Muscle of arm (tissue), 12 donors: ENCODE measurements around the gene SLCO4A1. TPM values are rescaled to one million over a fixed set of nuclear protein-coding genes. Genes with fewer than 3 reads are reported as not detected.

Experiments
- DNase-seq: peaks from one replicate; pipeline ENCODE4 v3.0.0-alpha.2; 2013
- polyA plus RNA-seq, 12 donors: library from polyadenylated mRNA; unstranded; fragments of 120-200 nt; gene quantifications; one replicate each; pipeline ENCODE4 v1.2.1, GENCODE V29; 2013; ENCODE audit not compliant: insufficient read length in 12 of 12

The SLCO4A1 gene
- polyA plus RNA-seq, 12 donors, result 0.34 to 2.1 (median 0.60) TPM; not detected in 2

DNA sequence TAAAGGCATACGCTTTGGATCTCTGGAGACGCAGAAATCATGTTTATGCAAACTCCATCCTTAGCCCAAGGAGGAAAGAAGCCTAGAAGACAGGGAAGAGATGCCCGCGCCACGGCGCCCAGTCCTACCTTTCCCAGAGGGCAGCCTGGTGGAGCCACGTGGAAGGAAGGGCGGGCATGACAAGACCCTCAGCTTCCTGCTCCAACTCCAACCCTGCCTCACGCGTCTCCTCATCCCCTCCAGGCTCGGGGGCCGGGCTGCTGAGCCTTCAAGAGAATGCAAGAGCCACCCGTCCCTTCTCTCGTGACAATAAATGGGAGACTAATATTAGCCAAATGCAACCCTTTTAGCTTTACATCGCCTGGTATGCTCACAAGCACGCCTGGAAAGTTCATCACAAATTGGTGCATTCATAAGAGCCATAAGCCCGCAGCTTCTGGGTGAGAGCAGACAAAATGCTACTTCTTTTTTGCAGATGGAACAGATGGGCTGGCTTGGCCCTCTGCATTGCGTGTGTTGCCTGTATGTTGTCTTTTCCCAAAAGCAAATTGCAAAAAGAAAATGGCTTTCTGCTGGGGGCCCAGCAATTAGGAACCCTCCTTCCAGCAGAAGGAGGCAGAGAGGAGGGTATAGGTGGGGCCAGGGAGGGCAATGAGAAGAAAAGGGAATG lies 58.1 kb downstream of the SLCO4A1 start:
- DNase-seq, result no peak

DNA sequence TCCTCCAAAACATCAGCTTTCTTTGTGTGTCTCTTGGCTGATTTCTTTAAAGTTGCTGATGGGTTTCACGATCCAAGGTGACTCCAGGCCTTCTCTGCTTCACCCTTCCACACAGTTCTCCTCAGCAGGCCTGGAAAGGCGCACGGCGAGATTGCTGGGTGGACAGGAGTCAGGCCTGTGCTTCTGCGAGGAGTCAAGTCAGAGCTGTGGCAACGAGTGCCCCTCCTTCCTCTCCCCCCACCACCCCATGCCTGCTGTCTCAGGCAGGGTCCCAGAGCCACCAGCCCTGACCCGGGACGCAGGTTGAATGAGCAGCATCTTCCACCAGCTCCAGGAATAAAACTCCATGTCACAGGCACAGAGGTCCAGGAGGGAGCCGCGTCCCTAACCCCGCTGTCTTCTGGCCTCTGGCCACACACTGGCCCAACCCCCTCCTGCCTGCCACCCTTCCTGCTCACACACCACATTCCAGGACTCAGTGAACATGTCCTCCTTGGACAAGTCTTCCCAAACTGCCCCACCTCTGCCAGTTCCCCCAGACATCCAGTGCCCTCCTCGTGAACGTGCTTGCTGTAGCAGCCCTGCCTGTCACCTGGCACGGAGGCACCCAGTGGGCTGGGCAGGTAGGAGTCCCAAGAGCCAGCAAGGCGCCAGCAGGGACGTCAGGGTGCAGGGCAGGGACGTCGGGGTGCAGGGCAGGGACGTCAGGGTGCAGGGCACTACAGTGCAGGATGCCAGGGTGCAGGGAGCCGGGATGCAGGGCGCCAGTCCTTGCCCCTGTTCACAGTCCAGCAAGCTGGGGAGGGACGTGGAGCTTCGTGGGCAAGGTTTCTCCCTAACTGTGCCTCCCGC lies 59.1 kb downstream of the SLCO4A1 start:
- DNase-seq, result no peak

DNA sequence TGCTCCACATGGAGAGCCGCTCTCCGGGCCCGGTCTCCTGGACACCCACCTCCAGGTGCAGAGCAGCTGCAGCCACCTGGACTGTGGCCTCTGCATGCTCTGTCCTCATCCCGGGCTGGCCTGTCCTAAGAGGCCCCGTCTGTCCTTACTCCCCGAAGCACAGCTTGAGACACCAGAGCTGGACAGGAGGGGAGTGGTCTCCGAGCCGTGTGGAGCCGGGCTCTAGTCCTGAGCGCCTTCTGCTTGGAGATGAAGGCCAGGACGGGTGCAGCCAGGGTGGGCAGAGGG lies 59.7 kb downstream of the SLCO4A1 start:
- no peak for DNase-seq

DNA sequence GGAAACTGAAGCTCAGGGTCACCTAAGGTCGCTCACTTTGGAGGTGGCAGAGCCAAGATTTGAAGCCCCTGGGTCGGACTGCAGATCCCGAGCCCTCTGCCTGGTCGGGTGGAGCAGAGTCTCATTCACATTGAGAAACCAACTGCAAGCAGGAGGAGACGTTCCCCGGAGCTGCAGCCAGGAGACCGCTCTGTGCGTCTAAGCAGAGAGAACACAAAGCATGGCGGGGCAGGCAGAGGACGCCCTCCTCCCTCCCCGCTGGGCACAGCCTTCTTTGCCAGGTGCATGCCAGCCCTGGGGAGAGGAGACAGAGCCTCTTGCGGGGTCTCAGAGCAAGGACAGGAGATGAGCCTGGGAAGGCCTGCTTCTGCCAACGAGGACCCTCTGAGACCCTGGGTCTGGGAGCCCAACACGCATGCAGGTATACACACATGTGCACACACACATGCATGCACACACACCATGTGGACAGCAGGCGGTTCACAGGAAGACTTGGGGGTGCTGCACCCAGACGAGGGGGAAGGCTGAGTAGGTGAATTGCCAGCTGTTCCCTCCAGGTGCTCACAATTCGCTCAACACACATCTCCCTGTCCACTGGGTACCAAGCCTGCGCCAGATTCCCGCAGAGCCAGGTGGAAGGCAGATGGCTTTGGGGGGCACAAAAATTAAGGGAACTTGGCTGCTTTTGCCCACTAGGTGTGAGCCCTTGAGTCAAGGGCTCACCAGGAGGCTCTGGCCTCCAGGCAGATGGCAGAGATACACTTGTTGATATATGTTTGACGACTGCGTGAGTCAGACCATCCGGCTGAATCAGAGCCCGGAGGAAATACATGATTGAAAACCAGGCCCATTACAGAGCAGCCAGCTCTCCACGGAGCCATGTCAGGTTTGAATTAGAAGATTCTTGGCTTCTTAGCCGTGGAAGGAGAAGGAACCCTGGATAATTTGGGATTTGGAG lies 60.9 kb downstream of the SLCO4A1 start:
- DNase-seq, result no peak

DNA sequence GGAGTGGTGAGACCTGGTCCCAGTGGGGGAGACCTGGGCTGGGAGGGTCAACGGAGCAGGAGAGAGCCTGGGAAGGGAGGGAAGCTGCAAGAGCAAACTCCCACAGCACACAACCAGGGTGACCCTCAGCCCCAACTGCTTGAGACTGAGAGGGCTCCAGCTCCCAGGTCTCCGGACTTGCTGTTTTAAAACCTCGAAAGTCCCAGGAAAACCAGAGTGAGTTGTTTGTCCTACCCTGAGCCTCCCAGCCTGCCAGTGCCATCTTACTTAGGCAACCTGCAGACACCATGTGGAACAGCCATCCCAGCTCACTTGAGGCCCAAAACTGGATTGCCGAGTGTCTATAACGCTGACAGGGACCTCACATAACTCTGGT lies 61.5 kb downstream of the SLCO4A1 start:
- no peak for DNase-seq

DNA sequence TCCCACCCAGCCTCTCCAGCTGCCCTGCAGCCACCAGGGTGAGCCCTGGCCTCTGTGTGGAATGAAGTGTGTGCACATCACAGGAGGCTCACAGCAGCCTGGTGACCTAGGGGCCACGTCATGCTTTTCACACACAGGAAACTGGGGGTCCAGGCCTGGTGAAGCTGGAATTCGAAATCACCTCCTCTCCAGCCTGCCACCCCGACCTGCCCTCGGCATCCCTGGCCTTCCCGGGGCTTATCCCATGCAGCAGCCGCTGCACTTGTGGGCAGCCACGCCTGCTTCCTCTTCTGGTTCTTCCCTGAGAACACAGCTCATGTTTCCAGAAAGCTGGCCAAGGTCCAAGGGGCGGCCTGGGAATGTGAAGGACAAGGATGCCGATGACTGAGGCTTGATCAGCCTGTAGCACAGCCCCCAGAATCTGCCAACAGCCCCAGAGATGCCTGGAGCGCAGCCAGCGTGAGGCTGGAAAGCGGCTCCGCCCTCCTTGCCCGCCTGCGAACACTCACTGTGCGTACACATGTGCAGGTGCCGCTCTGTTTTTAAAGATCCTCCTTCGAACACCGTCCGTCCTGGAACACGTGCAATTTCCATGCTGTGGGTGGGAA lies 62.1 kb downstream of the SLCO4A1 start:
- peak; percentile 87 for DNase-seq

DNA sequence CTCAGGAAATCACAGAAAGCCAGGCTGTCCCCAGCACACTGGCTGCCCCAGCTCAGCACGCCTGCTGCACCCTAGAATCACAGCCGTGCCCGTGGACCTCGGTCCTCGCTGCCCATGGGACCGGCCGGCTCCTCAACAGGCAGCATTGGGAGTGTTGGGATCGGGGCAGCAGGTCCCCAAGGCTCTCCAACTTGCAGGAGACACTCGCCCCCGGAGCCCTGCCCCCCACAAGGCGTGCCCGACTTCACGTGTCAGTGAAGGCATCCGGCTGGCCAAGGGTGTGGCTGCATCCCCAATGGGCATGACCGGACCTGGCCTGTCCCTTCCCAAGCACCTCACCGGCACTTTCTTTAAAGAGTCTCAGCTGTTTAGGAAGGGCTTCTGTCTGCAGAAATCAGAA lies 63.3 kb downstream of the SLCO4A1 start:
- no peak for DNase-seq

DNA sequence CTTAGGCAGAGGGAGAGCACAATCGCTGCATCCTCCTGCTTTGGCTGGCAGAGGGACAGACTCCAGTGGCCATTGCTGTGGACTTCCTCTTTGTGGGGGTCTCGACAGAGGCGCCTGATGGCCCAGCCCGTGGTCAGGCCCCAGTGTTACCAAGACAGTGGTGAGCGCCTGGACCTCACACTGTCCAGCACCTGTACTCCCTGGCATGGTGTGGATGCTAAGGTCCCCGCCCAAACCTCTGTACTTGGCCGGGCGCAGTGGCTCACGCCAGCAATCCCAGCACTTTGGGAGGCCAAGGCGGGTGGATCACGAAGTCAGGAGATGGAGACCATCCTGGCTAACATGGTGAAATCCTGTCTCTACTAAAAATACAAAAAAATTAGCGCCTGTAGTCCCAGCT lies 64.0 kb downstream of the SLCO4A1 start:
- no peak for DNase-seq

DNA sequence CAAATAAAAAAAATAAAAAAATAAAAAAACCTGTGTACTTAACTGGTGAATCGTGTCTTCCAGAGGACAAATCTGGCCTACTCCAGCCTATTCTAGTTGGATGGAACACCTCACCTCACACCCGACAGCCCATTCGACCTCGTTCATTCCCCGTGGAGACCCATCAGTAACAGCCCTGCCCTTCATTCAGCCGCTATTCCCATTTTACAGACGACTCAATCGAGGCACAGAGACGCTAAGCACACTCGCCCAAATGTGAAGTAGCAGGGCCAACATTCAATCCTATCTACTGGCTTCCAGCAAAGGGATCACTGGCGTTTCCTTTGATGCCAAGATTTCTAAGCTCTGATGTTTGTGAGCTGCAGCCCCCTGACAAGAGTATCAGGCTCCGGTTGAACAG lies 64.6 kb downstream of the SLCO4A1 start:
- no peak for DNase-seq

DNA sequence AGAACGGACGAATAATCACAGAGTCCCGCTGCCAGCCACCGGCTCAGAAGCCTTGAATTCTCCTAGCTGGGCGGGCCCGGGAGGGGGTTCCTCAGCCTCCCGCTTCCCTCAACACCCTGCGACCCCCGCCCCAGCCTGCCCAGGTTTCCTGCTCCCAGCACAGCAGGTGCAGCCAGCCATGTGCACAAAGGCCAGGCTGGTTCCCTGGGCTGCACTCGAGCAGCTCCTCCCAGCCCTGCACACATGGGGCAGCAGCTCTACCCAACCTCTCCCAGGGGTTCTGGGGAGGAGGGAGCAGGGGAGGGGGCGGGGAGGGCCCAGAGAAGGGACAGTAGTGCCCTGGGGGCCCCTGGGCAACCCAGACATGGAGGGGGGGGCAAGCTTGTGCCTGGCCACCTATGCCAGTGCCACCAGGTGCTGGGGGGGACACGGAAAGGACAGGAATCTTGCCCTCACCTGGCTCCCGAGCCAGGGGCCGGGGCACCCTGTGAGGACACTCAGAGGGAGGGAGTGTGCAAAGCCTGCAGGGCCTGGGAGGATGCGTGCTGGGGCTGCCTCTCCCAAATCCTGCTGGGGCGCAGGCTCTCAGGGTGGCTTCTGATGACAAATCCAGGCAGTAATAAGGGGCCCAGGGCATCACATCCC lies 65.1 kb downstream of the SLCO4A1 start:
- DNase-seq, result no peak

DNA sequence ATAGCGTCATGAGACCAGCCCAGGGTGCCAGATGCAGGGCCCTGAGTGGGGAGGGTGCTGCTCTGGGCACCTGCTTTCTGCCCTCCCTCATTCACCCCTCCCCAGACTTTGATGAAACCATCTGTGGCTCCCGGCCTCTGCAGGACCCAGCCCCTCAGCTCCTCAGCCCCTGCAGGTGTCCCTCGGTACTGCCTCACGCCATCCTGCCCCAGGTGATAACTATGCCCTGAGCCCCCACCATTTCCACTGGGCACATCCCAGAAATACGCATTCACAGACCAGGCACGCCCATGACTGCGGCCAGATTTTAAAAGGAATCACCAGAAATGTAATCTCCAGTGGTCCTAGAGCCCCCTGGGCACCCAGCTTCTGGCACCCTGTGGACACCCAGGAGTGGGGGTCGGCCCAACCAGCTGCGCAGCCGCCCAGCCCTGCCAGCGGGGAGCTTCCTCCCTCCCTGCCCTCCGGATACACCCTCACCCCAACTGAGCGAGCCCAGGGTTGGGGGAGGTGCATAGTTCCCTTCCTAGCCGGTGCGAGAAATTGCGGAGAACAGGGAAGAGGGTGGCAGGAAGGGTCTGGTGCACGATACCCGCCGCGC lies 65.7 kb downstream of the SLCO4A1 start:
- no peak for DNase-seq

DNA sequence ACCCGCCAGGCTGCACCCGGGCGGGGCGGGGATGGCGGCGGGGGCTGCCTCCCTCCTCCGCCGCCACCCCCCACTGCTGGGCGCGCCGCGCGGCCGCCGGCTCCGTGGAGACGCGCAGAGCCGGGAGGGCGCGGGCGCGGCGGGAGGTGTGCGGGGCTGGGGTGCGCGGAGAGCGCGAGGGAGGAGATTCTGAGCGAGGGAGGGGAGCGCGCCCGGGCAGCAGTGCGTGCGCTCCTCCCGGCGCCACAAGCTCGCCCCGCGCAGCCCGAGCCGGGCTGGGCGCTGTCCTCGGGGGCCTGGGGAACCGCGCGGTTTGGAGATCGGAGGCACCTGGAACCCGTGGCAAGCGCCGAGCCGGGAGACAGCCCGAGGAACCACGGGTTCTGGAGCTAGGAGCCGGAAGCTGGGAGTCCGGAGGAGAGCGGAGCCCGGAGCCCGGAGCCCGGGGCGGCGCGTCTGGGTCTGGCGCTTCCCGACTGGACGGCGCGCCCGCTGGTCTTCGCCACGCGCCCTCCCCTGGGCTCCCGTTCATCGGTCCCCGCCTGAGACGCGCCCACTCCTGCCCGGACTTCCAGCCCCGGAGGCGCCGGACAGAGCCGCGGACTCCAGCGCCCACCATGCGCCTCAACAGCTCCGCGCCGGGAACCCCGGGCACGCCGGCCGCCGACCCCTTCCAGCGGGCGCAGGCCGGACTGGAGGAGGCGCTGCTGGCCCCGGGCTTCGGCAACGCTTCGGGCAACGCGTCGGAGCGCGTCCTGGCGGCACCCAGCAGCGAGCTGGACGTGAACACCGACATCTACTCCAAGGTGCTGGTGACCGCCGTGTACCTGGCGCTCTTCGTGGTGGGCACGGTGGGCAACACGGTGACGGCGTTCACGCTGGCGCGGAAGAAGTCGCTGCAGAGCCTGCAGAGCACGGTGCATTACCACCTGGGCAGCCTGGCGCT lies 66.6 kb downstream of the SLCO4A1 start, which contains the start of gene NTSR1:
TSS of gene NTSR1 (plus strand) at position 246 of the 946 bp plus-strand sequence. CDS start at position 618, 372 bp downstream.
- DNase-seq, result no peak

DNA sequence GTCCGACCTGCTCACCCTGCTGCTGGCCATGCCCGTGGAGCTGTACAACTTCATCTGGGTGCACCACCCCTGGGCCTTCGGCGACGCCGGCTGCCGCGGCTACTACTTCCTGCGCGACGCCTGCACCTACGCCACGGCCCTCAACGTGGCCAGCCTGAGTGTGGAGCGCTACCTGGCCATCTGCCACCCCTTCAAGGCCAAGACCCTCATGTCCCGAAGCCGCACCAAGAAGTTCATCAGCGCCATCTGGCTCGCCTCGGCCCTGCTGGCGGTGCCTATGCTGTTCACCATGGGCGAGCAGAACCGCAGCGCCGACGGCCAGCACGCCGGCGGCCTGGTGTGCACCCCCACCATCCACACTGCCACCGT lies 67.2 kb downstream of the SLCO4A1 start:
- DNase-seq, result no peak

DNA sequence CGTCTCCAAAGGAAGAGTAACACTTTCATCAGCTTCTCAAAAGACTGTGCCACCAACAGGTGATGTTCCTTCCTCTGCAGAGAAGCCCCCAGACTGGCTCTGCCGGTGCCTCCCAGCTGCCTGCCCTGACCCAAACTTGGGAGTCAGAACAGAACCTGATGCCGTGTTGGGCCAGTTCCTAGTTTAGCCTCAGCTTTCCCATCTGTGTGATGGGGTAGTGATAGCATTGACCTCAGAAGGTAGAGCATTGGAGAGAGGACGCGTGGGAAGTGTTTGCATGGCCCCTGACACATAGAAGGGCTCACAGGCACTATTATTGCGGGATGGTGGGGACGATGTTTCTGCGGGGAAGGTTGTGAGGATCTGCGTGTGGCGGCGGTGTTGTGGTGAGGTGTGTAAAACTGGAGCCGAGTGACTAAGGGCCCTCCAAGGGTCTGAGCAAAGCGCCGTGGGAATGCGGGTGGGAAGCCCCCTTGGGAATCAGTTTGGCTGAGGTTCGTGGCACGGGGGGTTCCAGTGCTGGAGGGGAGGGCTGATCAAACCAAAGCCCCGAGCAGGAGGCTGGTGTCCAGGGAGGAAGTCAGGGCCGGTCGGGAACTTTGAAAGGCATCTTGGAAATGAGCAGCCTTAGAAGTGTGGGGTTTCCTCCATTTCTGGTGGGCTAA lies 68.0 kb downstream of the SLCO4A1 start:
- DNase-seq, result no peak

DNA sequence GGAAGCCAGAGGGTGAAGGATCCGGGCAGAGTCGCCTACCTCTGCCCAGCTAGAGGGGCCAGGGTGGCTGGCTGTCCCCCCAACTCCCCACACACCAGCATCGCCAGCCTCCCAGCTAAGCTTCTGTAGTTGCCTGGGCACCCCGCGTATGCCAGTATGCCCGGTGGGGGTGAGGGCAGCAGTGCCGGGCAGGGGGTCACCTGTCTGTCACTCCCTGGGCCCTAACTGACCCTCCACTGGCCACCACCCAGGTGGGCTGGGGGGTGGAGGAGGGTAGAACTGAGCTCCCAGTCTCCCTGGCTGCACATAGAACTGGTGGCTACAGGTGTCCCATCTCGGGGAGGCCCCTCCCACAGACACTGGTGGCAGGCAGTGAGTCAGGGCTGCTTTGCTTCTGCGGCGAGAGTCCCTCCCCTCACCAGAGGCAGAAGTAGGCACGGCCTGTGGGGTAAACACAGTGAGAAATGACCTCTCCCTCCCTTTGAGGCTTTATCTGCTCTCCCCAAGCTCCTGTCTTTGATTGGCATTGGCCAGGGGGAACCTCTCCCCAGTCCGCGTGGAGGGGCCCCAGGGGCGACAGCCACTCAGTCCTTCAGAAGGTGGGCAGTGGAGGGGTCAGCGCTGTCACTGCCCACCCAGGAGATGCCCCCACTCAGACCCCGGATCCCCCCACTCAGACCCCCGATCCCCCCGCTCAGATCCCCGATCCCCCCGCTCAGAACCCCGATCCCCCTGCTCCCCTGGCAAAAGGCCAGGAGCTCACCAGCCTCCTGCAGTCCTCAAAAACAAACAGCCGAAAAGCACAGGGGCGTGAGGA lies 68.8 kb downstream of the SLCO4A1 start:
- DNase-seq, result no peak

DNA sequence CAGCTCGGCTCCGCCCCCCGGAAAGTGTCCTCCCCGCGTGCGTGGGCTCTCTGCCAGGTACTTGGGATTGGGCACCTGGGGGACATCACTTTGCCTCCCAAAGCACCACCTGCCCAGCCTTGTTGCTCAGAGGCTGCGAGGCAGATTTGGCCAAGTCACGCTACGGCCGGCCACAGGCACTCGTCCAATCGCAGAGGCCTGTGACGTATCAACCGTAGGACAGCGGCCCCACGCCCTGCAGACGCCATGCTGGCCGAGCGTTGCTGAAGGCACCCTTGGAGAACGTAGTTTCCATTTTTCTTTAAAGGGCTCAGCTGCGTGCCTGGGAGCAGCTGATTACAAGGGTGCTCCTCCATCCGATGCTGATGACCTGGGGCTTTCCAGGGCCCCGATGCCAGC lies 69.4 kb downstream of the SLCO4A1 start:
- DNase-seq, result no peak

DNA sequence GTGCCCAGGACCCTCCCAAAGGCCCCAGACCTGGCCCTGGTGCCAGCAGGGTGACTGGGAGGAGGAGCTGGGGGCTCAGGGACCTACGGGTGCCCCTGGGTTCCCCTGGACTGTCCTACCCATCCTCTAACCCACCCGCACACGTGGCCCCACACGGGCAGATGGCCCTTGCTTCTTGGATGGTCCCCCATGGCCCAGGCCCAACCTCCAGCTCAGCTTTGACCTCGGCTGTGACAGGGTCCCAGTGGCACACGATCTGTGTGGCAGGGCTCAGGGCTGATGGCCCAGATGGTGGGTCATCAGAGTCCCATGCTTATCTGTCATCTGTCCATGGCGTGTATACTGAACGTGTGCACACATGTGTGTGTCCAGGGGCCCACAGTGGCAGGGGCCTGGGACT lies 70.3 kb downstream of the SLCO4A1 start:
- no peak for DNase-seq

DNA sequence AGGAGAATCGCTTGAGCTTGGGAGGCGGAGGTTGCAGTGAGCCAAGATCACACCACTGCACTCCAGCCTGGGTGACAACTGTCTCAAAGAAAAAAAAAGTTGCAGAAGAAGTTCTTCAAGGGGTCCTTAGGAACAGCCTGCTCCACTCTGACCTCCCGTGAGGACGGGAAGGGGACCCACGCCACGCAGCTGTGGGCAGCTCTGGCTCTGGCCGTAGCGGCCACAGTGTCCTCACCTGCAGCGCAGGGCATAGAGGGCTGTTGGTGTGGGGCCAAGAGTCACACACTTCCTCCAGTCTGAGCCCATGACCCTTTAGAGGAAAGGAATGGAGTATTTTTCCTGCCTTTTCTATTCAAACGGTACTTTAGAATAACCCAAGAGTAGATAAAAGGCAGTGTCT lies 71.7 kb downstream of the SLCO4A1 start:
- DNase-seq, result no peak
